ENCODE measurements around the gene PLXNB3.

Gene PLXNB3

DNA sequence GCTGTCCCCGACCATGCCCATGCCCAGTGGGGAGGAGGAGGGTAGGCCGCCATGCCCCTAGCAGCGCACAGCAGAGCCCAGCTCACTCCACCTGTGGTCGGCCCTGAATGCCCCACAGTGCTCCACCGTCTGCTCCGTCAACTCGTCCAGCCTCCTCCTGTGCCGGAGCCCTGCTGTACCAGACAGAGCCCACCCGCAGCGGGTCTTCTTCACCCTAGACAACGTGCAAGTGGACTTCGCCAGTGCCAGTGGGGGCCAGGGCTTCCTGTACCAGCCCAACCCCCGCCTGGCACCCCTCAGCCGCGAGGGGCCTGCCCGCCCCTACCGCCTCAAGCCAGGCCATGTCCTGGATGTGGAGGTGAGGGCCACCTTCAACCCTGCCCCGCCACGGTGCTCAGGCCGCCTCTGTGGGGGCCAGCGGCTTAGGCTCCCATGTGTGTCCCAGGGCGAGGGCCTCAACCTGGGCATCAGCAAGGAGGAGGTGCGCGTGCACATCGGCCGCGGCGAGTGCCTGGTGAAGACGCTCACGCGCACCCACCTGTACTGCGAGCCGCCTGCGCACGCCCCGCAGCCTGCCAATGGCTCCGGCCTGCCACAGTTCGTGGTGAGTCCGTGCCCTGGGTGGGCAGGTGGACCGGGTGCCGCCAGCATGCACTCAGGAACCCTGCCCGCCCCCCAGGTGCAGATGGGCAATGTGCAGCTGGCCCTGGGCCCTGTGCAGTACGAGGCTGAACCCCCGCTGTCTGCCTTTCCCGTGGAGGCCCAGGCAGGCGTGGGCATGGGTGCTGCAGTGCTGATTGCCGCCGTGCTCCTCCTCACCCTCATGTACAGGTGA is 9.9 kb downstream of the PLXNB3 start:
- TF ChIP-seq ZFX (IDR thresholded peaks at IDR 0.05; ENCODE audit: borderline replicate concordance): no peak
- no peak for TF ChIP-seq CTCF (IDR thresholded peaks at IDR 0.05)
- H3K27ac ChIP-seq: no peak overlapping the region

DNA sequence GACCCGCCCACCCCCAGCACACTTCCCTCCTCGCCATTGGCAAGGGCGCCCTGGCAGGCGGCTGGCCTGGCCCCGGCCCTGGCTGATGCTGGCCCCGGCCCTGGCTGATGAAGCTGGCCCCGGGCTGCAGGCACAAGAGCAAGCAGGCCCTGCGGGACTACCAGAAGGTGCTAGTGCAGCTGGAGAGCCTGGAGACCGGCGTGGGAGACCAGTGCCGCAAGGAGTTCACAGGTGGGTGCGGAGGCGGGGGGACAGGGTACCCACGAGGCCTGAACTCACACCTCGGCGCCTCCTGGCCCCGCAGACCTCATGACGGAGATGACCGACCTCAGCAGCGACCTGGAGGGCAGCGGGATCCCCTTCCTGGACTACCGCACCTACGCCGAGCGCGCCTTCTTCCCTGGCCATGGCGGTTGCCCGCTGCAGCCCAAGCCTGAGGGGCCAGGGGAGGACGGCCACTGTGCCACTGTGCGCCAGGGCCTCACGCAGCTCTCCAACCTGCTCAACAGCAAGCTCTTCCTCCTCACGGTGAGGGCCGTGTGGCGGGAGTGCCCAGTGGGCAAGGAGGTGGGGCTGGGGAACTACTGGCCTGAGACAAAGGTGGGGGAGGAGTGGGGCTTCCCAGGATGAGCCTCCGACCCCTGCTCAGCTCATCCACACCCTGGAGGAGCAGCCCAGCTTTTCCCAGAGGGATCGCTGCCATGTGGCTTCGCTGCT is 10.7 kb downstream of the PLXNB3 start:
- no peak for TF ChIP-seq CTCF (IDR thresholded peaks at IDR 0.05)
- TF ChIP-seq ZFX (IDR thresholded peaks at IDR 0.05; ENCODE audit: borderline replicate concordance): no peak

GRCh38 chrX:153775293-153776119 is 11.5 kb downstream of the PLXNB3 start:
- TF ChIP-seq ZFX (IDR thresholded peaks at IDR 0.05; ENCODE audit: borderline replicate concordance): no peak
- no peak for TF ChIP-seq CTCF (IDR thresholded peaks at IDR 0.05)
- H3K27ac ChIP-seq: no peak overlapping the region

More for the DNA sequence above, 10.7 kb downstream of the PLXNB3 start:
- no peak overlapping the region for H3K27ac ChIP-seq

DNA sequence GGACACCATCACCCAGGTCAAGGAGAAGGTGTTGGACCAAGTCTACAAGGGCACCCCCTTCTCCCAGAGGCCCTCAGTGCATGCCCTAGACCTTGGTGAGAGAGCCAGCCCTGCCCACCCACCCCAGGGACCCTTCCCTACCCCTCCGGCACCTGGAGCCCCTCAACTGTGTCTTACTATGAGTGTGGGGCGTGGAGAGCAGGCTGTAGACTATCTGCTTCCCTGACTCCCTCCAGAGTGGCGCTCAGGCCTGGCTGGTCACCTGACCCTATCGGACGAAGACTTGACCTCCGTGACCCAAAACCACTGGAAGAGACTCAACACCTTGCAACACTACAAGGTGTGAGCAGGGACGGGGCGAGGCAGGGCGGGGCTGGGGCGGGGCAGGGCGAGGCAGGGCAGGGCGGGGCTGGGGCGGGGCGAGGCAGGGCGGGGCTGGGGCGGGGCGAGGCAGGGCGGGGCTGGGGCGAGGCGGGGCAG is 12.1 kb downstream of the PLXNB3 start:
- H3K27ac ChIP-seq: no peak overlapping the region
- no peak for TF ChIP-seq CTCF (IDR thresholded peaks at IDR 0.05)

GRCh38 chrX:153776611-153777045 is 12.6 kb downstream of the PLXNB3 start:
- no peak overlapping the region for H3K27ac ChIP-seq
- TF ChIP-seq ZFX (IDR thresholded peaks at IDR 0.05; ENCODE audit: borderline replicate concordance) (no peak), CTCF (IDR thresholded peaks at IDR 0.05) (no peak)

DNA sequence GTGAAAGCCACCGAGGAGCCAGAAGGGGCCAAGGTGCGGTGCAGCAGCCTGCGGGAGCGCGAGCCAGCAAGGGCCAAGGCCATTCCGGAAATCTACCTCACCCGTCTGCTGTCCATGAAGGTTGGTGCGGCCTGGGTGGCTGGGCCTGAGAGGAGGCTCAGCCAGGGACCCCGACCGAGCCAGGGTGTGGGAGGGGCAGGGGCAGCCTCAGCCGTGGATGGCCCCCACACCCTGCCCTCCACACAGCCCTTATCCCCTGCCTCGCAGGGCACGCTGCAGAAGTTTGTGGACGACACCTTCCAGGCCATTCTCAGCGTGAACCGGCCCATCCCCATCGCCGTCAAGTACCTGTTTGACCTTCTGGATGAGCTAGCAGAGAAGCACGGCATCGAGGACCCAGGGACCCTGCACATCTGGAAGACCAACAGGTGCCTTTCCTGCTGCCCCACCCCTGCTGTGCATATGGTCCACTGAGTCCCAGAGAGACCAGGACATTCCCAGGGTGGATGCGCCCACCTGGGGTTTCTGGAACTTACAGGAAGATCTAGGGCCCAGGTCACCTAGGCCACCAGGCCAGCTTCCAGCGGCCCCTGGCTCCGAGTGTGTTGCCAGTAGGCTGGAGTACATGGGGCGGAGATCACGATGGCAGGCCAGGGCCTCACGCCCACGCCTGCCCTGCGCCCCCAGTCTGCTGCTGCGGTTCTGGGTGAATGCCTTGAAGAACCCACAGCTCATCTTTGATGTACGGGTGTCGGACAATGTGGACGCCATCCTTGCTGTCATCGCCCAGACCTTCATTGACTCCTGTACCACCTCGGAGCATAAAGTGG is 13.4 kb downstream of the PLXNB3 start:
- no peak overlapping the region for H3K27ac ChIP-seq
- no peak for TF ChIP-seq CTCF (IDR thresholded peaks at IDR 0.05)
- no peak for TF ChIP-seq ZFX (IDR thresholded peaks at IDR 0.05; ENCODE audit: borderline replicate concordance)

Measured in 22Rv1 (cell line).